ENCODE data around the gene MAP2K6.

The MAP2K6 gene

DNA sequence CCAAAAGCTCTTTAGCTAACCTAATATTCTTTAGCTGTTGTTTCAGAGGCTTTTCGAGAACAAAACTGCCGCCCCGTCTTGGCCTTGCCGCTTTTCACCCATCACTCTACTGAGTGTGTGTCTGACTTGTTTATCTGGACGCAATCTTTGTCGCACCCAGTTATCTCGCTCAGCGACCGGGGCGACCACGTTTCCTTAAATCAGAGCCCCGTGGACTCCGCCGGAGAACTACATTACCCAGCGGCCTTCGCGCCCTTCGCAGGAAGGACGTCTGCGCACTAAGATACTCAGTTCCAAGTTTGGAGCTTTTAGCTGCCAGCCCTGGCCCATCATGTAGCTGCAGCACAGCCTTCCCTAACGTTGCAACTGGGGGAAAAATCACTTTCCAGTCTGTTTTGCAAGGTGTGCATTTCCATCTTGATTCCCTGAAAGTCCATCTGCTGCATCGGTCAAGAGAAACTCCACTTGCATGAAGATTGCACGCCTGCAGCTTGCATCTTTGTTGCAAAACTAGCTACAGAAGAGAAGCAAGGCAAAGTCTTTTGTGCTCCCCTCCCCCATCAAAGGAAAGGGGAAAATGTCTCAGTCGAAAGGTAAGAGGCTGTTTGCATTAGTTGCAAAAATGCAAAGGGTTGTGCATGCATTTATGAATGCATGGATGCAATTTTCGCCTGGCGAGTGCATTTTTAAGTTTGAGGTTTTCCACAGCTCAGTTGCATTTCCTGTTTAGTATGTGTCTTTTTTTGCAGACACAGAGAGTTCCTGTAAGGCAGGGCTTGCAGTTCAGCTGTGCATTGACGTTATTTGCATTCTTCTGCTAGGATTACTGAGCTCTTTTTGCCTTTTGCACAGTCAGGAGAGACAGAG is at the start of gene MAP2K6:
MAP2K6 (plus strand) TSS at position 290 of the 867 bp plus-strand sequence; CDS start at position 578, 288 bp downstream.
- in situ Hi-C loops (cut with MboI; ENCODE audit: low sequenced_read_pairs), result no loop called here

DNA sequence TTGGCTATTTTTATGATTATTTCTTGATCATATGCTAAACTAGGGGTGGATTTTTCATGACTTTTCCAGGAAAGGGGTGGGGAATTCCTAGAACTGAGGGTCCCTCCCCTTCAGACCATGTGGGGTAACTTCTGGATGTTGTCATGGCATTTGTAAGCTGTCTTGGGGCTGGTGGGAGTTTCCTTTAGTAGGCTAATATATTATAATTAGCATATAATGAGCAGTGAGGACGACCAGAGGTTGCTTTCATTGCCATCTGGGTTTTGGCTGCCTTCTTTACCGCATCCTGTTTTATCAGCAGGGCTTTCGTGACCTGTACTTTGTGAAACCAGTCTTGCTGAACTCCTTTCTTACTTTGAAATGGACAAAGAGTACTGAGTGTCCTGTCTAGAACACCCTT is 47.2 kb upstream of the MAP2K6 start:
- in situ Hi-C loops (cut with MboI; ENCODE audit: low sequenced_read_pairs), result no loop called here

DNA sequence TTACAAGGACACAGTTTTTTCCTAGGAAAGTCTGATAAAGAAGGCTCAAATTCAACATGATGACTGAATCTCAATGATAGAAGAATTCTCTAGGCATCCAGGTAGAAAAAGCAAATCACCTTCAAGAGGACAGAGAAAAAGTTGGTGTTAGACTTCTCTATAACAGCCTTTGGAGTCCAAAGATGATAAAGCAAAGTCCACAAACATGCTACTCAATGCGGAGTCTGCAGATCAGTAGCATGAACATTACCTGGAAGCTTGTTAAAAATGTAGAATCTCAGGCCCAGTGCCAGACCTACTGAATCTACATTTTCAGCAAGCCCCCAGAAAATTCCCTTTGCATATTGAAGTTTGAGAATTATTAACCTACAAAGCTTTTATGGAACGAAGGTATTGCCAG is 41.4 kb upstream of the MAP2K6 start:
- in situ Hi-C loops (cut with MboI; ENCODE audit: low sequenced_read_pairs), result no loop called here

DNA sequence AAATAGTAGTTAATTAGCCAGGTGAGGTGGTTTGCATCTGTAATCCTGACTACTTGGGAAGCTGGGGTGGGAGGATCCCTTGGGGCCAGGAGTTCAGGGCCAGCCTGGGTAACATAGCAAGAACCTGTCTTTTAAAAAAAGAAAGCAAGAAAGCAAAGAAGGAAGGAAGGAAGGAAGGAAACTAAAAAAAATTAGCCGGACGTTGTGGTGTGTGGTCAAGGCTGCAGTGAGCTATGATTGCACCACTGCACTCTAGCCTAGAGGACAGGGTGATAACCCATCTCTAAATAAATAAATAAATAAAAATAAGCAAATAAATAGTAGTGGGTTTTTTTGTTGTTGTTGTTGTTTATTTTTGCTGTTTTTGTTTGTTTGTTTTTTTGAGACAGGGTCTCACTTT is 39.3 kb upstream of the MAP2K6 start:
- in situ Hi-C loops (cut with MboI; ENCODE audit: low sequenced_read_pairs), result no loop called here

DNA sequence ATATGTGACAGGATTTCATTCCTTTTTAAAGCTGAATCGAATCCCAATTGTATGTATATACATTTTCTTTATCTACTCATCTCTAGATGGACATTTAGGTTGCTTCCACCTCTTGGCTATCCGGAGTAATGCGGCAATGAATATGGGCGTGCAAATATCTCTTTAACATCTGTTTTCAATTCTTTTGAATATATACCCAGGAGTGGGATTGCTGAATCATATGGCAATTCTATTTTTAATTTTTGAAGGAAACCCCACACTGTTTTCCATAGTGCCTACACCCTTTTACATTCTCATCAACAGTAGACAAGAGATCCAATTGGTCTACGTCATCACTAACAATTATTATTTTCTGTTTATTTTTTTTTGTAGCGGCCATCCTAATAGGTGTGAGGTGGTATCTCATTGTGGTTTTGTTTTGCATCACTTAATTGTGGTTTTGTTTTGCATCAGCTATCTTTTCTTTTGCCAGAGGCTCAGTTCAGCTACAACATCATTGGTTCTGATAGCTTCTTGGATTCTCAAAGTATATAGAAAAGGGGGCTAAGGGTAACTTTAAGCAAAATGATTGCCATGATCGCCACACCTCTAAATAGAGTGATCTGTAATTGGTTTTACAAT is 25.6 kb upstream of the MAP2K6 start:
- in situ Hi-C loops (cut with MboI; ENCODE audit: low sequenced_read_pairs), result no loop called here

DNA sequence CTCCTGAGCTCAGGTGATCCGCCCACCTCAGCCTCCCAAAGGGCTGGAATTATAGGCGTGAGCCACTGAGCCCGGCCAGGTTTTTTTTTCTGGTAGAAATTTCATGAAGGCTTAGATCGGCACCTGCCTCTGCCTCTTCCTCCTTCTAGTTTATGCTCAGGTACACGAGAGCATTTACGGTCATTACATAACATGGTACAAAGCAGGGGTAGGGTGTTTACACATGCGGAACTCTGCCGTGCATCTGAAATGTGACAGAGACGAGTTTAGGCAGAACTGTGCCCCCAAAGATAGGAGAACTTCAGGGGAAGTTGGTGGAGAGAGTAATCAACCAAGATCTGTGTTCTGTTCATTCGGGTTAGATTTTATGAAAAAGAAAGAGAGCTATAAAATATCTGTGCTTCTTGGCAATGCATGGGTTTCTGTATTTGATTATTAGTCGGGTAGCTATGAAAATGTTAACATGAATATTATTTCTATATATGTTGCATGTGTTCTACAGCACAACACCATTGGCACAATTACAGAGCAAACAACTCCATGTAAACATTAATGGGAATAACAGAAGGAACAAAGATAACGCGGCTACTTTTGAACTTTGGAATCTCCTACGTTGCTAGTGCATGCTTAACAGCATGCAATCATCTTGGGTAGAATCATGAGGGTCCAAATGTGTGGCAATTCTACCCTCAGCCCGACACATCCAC is 23.5 kb upstream of the MAP2K6 start:
- in situ Hi-C loops (cut with MboI; ENCODE audit: low sequenced_read_pairs), result no loop called here

DNA sequence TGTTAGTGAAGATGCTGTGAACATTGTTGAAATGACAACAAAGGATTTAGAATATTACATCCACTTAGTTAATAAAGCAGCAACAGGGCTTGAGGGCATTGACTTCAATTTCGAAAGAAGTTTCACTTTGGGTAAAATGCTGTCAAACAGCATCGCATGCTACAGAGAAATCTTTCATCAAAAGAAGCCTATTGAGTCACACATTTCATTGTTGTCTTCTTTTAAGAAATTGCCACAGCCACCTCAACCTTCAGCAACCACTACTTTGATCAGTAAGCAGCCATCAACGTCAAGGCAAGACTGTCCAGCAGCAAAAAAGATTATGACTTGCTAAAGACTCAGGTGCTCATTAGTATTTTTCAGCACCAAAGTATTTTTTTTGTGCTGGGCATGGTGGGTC is 13.2 kb upstream of the MAP2K6 start:
- in situ Hi-C loops (cut with MboI; ENCODE audit: low sequenced_read_pairs), result no loop called here

DNA sequence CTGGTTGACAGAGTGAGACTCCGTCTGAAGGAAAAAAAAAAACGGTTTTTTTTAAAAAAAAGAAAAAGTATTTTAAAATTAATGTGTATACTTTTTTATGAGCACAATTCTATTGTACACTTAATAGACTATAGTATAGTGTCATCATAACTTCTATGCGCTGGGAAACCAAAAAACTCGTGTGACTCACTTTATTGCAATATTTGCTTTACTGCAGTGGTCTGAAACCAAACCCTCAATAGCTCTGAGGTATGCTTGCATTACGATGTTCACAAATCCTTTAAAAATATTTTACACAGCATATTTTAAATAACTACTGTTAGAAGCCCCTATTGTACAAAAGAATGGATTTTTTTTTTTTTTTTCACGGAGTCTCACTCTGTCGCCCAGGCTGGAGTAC is 12.4 kb upstream of the MAP2K6 start:
- in situ Hi-C loops (cut with MboI; ENCODE audit: low sequenced_read_pairs), result no loop called here

DNA sequence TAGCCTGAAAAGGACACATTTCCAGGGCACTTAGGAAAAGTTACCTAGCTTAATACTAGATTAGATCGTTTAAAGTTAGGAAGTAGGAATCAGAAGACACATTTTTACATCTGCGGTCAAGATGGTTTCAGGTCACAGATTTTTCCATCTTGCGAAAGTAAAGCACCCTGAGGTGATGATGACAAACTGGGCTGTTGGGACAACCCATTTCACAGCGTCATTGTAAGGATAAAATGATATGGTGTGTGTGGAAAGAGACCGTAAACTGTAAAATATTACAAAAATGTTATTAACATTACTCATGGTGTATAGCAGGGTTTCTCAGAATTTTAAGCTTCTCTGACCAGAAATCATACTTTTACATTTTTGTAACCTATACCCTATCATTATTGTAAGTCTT is 10.1 kb upstream of the MAP2K6 start:
- in situ Hi-C loops (cut with MboI; ENCODE audit: low sequenced_read_pairs), result no loop called here

DNA sequence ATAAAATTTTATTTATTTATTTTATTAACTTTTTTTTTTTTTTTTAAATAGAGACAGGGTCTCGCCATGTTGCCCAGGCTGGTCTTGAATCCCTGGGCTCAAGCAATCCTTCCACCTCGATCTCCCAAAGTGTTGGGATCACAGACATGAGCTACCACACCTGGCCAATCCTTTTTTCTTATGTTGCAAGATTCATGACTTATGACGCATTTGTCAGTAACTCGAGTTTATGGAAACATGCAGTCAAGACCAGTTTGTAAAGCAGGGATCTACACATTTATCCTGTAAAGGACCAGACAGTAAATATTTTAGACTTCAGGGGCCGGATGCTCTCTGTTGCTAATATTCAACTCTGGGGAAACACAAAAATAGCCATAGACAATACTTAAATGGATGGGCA is 9.4 kb upstream of the MAP2K6 start:
- in situ Hi-C loops (cut with MboI; ENCODE audit: low sequenced_read_pairs), result no loop called here

DNA sequence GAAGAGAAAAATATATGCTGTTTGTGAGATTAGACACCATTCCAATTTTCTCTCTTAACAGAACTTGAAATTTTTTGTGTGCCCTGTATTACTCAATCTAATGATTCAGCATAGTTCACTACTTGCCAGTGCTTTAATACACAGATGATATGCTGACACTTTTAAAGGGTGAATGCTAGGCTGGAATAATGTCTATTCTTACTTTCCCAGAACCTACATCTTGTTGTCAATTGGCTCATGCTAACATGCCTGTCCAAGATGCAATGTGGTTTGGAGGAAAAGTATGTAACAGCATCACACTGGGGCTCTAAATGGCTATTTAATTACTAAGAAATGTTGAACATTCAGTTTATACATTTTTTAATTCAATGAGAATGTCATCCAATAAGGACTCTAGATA is 7.6 kb upstream of the MAP2K6 start:
- in situ Hi-C loops (cut with MboI; ENCODE audit: low sequenced_read_pairs), result no loop called here

DNA sequence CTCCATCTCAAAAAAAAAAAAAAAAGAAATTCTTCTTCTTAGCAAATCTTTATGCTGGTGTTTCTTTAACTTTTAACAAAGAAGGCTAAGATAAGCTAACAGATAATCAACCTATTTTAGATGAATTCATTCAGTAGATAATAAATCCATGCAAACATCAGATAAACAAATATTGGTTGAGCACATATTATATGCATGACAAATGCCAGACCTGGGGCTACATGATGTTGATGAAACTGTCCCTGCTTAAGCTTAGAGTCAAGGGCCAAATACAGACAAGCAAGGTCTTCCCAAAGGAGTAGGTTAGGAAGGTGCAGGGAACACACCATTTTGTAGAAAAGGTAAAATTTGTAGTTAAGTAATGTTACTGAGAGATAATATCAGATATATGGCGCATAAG is 6.7 kb upstream of the MAP2K6 start:
- in situ Hi-C loops (cut with MboI; ENCODE audit: low sequenced_read_pairs), result no loop called here

DNA sequence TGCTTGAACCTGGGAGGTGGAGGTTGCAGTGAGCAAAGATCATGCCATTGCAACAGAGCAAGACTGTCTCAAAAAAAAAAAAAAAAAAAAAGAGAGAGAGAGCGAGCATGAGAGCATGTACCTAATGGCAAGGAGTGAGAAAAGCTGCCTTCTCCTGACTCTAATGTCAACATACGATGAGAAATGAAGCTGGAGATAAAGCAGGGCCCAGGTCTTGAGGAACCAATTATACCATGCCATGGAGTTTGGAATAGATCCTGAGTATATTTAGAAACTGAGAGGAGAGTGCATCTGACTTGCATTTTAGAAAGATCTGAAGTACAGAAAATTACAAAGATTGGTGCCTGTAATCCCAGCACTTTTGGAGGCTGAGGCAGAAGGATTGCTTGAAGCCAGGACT is 3.8 kb upstream of the MAP2K6 start:
- in situ Hi-C loops (cut with MboI; ENCODE audit: low sequenced_read_pairs), result no loop called here

DNA sequence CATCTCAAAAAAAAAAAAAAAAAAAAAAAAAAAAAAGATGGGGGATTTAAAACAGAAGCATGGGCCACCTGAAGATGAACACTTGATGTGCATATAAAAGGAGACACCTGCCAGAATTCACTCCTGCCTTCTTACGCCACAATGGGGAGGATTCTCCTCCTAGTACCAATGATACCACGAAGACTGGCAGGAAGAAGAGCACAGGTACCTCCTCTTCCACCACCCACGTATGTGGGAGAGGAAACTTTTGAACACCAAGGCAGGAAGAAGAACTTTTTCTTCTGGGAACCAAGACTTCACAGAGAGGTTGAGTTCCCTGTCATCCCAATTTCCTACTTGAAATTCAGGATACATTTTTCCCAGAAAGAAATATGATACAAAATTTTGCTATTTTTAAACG is 2.7 kb upstream of the MAP2K6 start:
- in situ Hi-C loops (cut with MboI; ENCODE audit: low sequenced_read_pairs), result no loop called here

DNA sequence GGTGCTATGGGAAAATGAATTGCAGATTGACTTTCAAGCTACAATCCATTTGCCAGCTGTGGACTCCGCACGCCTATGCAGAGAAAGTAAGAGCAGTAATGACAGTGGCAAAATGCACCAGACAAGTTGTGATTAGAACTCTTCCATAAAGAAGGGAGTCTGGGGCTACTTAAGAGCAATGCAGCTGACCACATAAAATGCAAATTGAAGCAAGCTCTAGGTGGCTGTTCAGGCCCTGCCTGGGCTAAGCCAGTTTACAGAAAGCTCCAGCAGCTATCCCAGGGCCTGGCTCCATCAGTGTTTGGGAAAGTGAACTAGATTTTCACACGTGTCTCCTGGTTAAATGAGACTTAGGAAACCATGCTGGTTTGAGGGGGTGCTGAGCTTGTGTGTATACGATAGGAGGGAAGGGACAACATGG is 2.2 kb upstream of the MAP2K6 start:
- in situ Hi-C loops (cut with MboI; ENCODE audit: low sequenced_read_pairs), result no loop called here

DNA sequence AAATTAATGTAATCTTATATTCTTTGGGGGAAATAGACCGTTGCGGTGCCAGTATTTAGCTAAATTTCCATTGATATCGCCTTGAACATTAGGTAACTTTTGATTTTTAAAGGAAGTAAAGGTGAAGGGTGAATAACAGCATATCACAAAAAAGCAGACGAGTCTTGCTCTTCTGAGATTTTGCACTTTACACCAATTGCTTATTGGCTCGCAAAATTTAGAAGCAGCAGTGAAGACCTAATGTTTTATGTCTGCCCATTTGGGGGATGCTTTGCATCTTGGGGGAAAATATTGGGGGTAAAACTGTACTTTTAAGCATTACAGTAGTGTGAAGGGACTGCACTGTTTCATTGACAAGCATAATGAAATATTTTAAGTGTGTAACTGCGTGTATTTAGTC is 934 bp downstream of the MAP2K6 start:
- in situ Hi-C loops (cut with MboI; ENCODE audit: low sequenced_read_pairs), result no loop called here

DNA sequence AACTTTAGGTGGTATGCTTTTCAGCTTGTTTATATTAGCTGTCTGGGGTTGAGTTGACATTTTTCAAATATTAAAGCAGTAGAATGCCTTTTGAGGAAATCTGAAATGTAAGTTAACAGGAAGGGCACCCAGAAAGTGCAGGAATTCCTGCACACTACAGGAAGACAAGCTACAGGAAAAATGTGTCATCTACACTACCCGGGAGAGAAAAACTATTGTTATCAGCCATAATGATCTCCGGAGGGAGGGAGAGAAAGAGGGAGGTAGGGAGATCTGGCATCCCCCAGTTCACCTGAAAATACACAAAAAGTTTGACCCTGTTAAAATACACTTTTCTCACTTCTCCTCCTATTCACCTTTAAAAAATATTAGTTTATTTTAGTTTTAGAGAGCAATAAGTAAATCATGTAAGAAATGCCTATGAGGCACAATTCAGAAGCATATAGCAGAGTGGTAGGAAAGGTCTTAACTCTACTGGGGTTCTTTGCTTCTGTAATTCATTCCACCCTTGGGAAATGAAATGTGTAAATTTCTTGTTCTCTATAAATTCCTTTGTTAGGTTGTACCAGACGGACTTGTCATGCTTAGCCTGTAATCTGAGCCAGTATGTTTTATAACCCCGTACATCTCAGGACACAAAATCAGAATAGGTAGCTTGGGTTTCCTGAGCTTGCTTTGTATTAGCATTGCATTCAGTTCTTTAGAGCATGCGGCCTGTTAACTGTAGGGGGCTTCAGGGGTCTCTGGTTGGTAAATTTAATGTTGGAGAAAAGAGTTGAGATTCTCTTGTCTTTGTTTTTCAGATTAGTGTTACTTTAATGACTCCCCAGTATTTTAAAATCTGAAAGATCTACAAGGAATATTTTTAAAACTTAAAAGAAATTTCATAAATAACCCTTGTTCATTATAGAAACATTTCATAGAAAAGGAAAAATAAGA is 3.3 kb downstream of the MAP2K6 start:
- in situ Hi-C loops (cut with MboI; ENCODE audit: low sequenced_read_pairs), result no loop called here

DNA sequence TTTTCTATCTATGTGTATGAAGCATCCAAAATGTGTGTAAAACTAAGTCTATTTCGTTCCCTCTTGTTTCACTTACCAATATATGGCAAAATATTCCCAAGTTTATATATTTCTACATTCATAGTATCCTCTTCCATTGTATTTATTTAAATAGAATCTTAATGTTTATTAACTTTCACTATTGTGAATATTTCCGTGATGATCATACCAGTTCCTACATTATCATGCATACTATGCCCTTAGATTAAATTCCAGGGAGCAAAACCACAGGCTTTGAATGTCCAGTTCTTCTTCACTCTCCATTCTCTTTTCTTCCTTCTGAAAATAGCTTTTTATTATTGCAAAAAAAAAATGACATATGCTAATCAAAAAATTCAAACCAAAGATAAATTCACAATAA is 4.0 kb downstream of the MAP2K6 start:
- in situ Hi-C loops (cut with MboI; ENCODE audit: low sequenced_read_pairs), result no loop called here

DNA sequence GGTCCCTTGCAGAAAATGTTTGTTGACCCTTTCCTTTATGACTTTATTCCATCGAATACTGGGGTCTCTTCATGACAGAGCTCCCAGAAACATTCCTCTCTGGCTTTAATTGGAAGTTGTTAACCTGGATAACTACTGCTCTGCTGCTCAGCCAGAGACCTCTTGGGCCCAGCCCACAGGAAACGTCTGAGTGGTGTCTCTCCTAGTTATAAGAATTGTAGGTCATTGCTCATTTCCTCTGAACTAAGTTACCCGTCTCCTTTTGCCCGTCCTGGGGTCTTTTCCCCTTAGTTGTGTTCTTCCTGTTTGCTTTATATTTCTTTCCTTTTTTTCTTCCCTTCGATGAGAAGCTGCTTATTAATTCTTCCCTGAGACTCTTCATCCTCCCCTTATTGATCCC is 9.0 kb downstream of the MAP2K6 start:
- in situ Hi-C loops (cut with MboI; ENCODE audit: low sequenced_read_pairs), result no loop called here

DNA sequence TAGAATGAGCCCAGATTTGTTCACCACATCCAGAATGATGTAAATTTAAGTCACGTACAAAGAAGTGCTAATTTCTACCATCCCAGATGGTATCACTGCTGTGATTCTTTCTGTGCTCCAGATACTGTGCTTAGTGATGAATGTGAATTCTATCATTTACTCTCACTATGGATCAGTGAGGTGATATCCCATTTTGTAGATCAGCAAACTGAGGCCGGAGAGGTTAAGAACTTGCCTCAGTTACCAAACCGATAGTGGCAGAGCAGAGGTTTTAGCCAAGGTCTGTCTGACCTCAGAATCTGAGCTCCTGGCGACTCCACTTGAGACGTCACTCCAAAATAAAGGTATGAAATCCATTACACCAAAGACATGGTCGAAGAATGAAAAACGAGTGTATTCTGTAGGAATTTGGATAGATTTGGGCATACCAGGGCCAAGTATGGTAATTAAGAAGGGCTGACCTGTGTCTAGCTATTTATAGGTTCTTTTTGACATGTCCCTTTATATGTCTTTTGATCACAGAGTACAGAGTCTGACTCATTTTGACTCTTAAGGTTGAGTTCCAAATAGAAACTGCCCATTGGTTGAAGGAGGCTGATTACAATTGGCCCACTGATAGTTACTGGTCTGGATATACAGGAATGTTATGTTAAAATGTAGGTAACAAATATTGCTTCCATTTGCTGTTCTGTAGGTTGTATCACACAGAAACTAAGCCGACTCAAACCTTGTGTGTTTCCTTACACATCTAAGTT is 10.0 kb downstream of the MAP2K6 start:
- in situ Hi-C loops (cut with MboI; ENCODE audit: low sequenced_read_pairs), result no loop called here

Measured in HL-60/S4 treated with phorbol 12-myristate 13-acetate at 8.2 ng/mL for 4 days and 3 days (cell line).